AG10803 (cell line): ENCODE data around the gene BABAM1.

Experiments
- DNase-seq: peaks from one replicate; pipeline ENCODE4 v3.0.0; 2010; ENCODE audit warnings: low read depth
- H3K4me3 ChIP-seq: 2 replicates; pipeline ENCODE4 v1.5.1; 2011; ENCODE audit warnings: mild to moderate bottlenecking, low read length, control low read depth
- CTCF ChIP-seq: conservative IDR thresholded peaks from 2 replicates; pipeline ENCODE4 v1.5.1; 2011; ENCODE audit warnings: mild to moderate bottlenecking, low read length, control low read depth, inconsistent platforms

BABAM1 gene

GRCh38 chr19:17255150-17255621 lies 12.1 kb upstream of the BABAM1 start:
- no peak for DNase-seq
- TF ChIP-seq CTCF: no peak
- no peak overlapping the region for H3K4me3 ChIP-seq

- H3K4me3 ChIP-seq: no peak overlapping the region
- no peak for DNase-seq
- TF ChIP-seq CTCF: no peak
Observed at GRCh38 chr19:17256130-17256529, 11.1 kb upstream of the BABAM1 start.

GRCh38 chr19:17259118-17259780 lies 8.0 kb upstream of the BABAM1 start:
- TF ChIP-seq CTCF: no peak
- no peak overlapping the region for H3K4me3 ChIP-seq
- no peak for DNase-seq

- DNase-seq: no peak
- no peak for TF ChIP-seq CTCF
- no peak overlapping the region for H3K4me3 ChIP-seq
Observed at GRCh38 chr19:17259934-17260333, 7.3 kb upstream of the BABAM1 start.

GRCh38 chr19:17260842-17261325 lies 6.4 kb upstream of the BABAM1 start:
- H3K4me3 ChIP-seq: no peak overlapping the region
- peak; percentile 68 for DNase-seq
- peak; percentile 90 for TF ChIP-seq CTCF

GRCh38 chr19:17262557-17262956 lies 4.7 kb upstream of the BABAM1 start:
- TF ChIP-seq CTCF: no peak

GRCh38 chr19:17263712-17264640 lies 3.3 kb upstream of the BABAM1 start:
- no peak for TF ChIP-seq CTCF
- DNase-seq: no peak

More at GRCh38 chr19:17262557-17262956, 4.7 kb upstream of the BABAM1 start:
- DNase-seq: no peak
- H3K4me3 ChIP-seq: no peak overlapping the region

More at GRCh38 chr19:17263712-17264640, 3.3 kb upstream of the BABAM1 start:
- no peak overlapping the region for H3K4me3 ChIP-seq
